HG03103 (cell line): ENCODE data around the gene XYLT2.

ENCODE experiments used
- ATAC-seq: cut with Tn5 transposase; IDR thresholded peaks from one replicate; pipeline ENCODE4 v1.9.1; 2021; ENCODE audit warnings: low read depth; ENCODE audit not compliant: unreplicated experiment

Gene XYLT2

GRCh38 chr17:50348522-50349242, 2.8 kb downstream of the XYLT2 start:
- no peak for ATAC-seq

- ATAC-seq: no peak
Measured at GRCh38 chr17:50349243-50349600, 3.3 kb downstream of the XYLT2 start.

GRCh38 chr17:50350733-50351132, 4.8 kb downstream of the XYLT2 start:
- ATAC-seq: no peak

GRCh38 chr17:50352072-50352692, 6.3 kb downstream of the XYLT2 start:
- ATAC-seq: no peak

GRCh38 chr17:50352693-50353599, 7.0 kb downstream of the XYLT2 start:
- ATAC-seq: no peak

- no peak for ATAC-seq
Measured at GRCh38 chr17:50353600-50354195, 7.8 kb downstream of the XYLT2 start.

GRCh38 chr17:50354198-50354597, 8.3 kb downstream of the XYLT2 start:
- ATAC-seq: no peak

GRCh38 chr17:50354776-50355175, 8.8 kb downstream of the XYLT2 start:
- no peak for ATAC-seq

GRCh38 chr17:50355336-50355700, 9.4 kb downstream of the XYLT2 start:
- no peak for ATAC-seq

GRCh38 chr17:50355701-50356341, 9.9 kb downstream of the XYLT2 start:
- no peak for ATAC-seq

GRCh38 chr17:50356418-50356817, 10.5 kb downstream of the XYLT2 start:
- no peak for ATAC-seq

GRCh38 chr17:50356892-50357510, 11.1 kb downstream of the XYLT2 start:
- no peak for ATAC-seq

GRCh38 chr17:50358177-50358576, 12.3 kb downstream of the XYLT2 start:
- no peak for ATAC-seq

- no peak for ATAC-seq
Measured at GRCh38 chr17:50359005-50359699, 13.2 kb downstream of the XYLT2 start.

- ATAC-seq: no peak
Measured at GRCh38 chr17:50359998-50360461, 14.1 kb downstream of the XYLT2 start.

GRCh38 chr17:50360486-50361115, 14.7 kb downstream of the XYLT2 start:
- ATAC-seq: no peak

GRCh38 chr17:50361561-50362480, 15.9 kb downstream of the XYLT2 start:
- no peak for ATAC-seq

GRCh38 chr17:50362661-50363060, 16.7 kb downstream of the XYLT2 start:
- no peak for ATAC-seq
